KMS-11 (cell line): Measurements from ENCODE around the gene PRM1.
"Not testable (repeated sequence)": the region's sequence is repeated elsewhere in the genome, so short reads cannot be mapped to it uniquely, and the experiment has no call there.

ENCODE experiments used
- H2AFZ ChIP-seq: fragments of 200-600 bp; sonication (generic); 2 replicates; pipeline ENCODE4 v1.6.1; 2016; ENCODE audit warnings: antibody characterized with exemption, mixed run types, low read depth
- H3K27ac ChIP-seq: fragments of 200-600 bp; sonication (generic); 2 replicates; pipeline ENCODE4 v1.6.1; 2016; ENCODE audit warnings: mild to moderate bottlenecking, mixed run types
- H3K27me3 ChIP-seq: fragments of 200-600 bp; sonication (generic); 2 replicates; pipeline ENCODE4 v1.6.1; 2017; ENCODE audit warnings: mild to moderate bottlenecking, low read depth, mixed run types, moderate library complexity; ENCODE audit not compliant: insufficient read depth
- H3K36me3 ChIP-seq: fragments of 200-600 bp; sonication (generic); 2 replicates; pipeline ENCODE4 v1.6.1; 2017; ENCODE audit warnings: mild to moderate bottlenecking, mixed run types; ENCODE audit not compliant: insufficient read depth
- H3K4me1 ChIP-seq: fragments of 200-600 bp; sonication (generic); 2 replicates; pipeline ENCODE4 v1.6.1; 2016; ENCODE audit warnings: mild to moderate bottlenecking, low read depth, mixed run types; ENCODE audit not compliant: poor library complexity, severe bottlenecking
- H3K4me2 ChIP-seq: fragments of 200-600 bp; sonication (generic); 2 replicates; pipeline ENCODE4 v1.7.0; 2016; ENCODE audit warnings: mild to moderate bottlenecking, mixed run types
- H3K4me3 ChIP-seq: fragments of 200-600 bp; sonication (generic); IDR thresholded peaks from 2 replicates; pipeline ENCODE4 v1.6.1; 2017; ENCODE audit warnings: low read depth, low read length, mixed read lengths; ENCODE audit not compliant: insufficient read depth
- H3K79me2 ChIP-seq: fragments of 200-600 bp; sonication (generic); 2 replicates; pipeline ENCODE4 v1.6.1; 2016; ENCODE audit warnings: low read depth, mixed run types; ENCODE audit not compliant: insufficient read depth
- H3K9ac ChIP-seq: fragments of 200-600 bp; sonication (generic); 2 replicates; pipeline ENCODE4 v1.6.1; 2016; ENCODE audit warnings: mild to moderate bottlenecking, mixed run types
- H4K20me1 ChIP-seq: fragments of 200-600 bp; sonication (generic); 2 replicates; pipeline ENCODE4 v1.6.1; 2016; ENCODE audit warnings: mild to moderate bottlenecking, mixed run types; ENCODE audit not compliant: insufficient read depth
- TF ChIP-seq, protein P1 (sequence below): fragments of 200-600 bp; sonication (generic); conservative IDR thresholded peaks from 2 replicates; pipeline ENCODE4 v1.6.1; 2017; ENCODE audit warnings: low read depth, mild to moderate bottlenecking, antibody characterized with exemption, low read length, moderate library complexity, mixed read lengths

PRM1 gene

DNA sequence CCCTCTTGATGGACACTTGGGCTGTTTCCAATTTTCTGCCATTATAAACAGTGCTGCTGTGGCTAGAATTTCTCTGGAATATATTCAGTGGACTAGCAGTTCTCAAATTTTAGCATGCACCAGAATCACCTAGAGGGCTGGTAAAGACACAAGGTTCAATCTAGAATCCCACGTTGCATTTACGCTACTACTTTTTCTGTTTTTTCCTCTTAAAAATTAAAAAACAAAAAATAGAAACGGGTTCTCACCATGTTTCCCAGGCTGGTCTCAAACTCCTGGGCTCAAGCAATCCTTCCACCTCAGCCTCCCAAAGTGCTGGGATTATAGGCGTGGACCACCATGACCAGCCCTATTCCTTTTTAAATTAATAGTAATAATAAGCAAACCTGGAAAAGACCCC, 14.5 kb upstream of the PRM1 start:
- H3K4me3 ChIP-seq, result no peak overlapping the region
- H3K4me2 ChIP-seq, result no peak overlapping the region
- H3K36me3 ChIP-seq, result no peaks in the 10 kb centered on the region
- H4K20me1 ChIP-seq, result no peaks in the 10 kb centered on the region
- H3K79me2 ChIP-seq, result no peaks in the 10 kb centered on the region
- peaks cover 53% of the 10 kb centered on the region for H3K27me3 ChIP-seq
- no peak overlapping the region for H3K27ac ChIP-seq
- H3K9ac ChIP-seq, result no peak overlapping the region
- no peak overlapping the region for H2AFZ ChIP-seq
- TF ChIP-seq, protein P1, sequence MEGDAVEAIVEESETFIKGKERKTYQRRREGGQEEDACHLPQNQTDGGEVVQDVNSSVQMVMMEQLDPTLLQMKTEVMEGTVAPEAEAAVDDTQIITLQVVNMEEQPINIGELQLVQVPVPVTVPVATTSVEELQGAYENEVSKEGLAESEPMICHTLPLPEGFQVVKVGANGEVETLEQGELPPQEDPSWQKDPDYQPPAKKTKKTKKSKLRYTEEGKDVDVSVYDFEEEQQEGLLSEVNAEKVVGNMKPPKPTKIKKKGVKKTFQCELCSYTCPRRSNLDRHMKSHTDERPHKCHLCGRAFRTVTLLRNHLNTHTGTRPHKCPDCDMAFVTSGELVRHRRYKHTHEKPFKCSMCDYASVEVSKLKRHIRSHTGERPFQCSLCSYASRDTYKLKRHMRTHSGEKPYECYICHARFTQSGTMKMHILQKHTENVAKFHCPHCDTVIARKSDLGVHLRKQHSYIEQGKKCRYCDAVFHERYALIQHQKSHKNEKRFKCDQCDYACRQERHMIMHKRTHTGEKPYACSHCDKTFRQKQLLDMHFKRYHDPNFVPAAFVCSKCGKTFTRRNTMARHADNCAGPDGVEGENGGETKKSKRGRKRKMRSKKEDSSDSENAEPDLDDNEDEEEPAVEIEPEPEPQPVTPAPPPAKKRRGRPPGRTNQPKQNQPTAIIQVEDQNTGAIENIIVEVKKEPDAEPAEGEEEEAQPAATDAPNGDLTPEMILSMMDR, result no peak
- peaks cover 28% of the 10 kb centered on the region for H3K4me1 ChIP-seq

DNA sequence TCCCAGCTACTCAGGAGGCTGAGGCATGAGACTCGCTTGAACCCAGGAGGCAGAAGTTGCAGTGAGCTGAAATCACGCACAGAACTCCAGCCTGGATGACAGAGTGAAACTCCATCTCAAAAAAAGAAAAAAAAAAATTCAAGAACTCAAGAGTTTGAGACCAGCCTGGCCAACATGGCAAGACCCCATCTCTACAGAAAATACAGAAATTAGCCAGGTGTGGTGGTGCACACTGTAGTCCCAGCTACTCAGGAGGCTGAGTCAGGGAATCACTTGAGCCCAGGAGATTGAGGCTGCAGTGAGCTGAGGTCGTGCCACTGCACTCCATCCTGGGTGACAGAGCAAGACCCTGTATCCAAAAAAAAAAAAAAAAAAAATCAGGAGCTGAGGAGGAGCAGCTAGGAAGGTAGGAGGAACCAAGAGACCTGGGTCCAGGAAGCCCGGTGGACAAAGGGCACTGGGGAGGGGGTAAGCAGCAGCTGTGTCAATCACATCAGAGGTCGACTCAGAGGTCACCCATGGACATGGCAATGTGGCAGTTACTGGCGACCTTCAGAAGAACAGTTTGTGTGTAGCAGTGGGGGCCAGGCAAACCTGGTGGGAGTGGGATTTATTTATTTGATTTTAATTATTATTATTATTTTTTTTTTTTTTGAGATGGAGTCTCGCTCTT, 11.1 kb upstream of the PRM1 start:
- Histone ChIP-seq H3K4me1 (peaks cover 10% of the 10 kb centered on the region), H2AFZ (no peak overlapping the region), H4K20me1 (no peaks in the 10 kb centered on the region), H3K27ac (no peak overlapping the region), H3K4me3 (no peak overlapping the region), H3K4me2 (no peak overlapping the region), H3K36me3 (no peaks in the 10 kb centered on the region), H3K79me2 (no peaks in the 10 kb centered on the region), H3K27me3 (peaks cover 43% of the 10 kb centered on the region), H3K9ac (no peak overlapping the region)
- TF ChIP-seq, protein P1, result no peak

DNA sequence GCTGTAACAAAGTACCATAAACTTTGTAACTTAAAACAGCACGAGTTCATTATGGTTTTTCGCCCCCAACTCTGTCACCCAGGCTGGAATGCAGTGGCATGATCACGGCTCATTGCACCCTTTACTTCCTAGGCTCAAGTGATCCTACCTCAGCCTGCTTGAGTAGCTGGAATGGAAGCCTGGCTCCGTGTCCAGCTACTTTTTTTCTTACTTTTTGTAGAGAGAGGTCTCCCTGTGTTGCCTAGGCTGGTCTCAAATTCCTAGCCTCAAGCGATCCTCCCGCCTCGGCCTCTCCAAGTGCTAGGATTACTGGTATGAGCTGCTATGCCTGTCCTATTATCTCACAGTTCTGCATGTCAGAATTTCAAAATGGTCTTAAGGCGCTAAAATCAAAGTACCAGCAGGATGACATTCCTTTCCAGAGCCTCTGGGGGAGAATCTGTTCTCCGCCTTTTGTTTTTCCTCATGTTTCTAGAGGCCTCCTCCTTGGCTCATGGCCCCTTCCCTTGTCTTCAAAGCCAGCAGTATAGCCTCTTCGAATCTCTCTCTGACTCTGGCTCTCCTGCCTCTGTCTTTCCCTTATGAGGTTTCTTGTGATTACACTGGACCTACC, 10.1 kb upstream of the PRM1 start:
- no peaks in the 10 kb centered on the region for H4K20me1 ChIP-seq
- H3K36me3 ChIP-seq, result no peaks in the 10 kb centered on the region
- peaks cover 33% of the 10 kb centered on the region for H3K27me3 ChIP-seq
- no peak overlapping the region for H2AFZ ChIP-seq
- H3K27ac ChIP-seq, result no peak overlapping the region
- H3K79me2 ChIP-seq, result no peaks in the 10 kb centered on the region
- peaks cover 6% of the 10 kb centered on the region for H3K4me1 ChIP-seq
- no peak overlapping the region for H3K9ac ChIP-seq
- no peak overlapping the region for H3K4me3 ChIP-seq
- no peak overlapping the region for H3K4me2 ChIP-seq
- TF ChIP-seq, protein P1, result no peak

DNA sequence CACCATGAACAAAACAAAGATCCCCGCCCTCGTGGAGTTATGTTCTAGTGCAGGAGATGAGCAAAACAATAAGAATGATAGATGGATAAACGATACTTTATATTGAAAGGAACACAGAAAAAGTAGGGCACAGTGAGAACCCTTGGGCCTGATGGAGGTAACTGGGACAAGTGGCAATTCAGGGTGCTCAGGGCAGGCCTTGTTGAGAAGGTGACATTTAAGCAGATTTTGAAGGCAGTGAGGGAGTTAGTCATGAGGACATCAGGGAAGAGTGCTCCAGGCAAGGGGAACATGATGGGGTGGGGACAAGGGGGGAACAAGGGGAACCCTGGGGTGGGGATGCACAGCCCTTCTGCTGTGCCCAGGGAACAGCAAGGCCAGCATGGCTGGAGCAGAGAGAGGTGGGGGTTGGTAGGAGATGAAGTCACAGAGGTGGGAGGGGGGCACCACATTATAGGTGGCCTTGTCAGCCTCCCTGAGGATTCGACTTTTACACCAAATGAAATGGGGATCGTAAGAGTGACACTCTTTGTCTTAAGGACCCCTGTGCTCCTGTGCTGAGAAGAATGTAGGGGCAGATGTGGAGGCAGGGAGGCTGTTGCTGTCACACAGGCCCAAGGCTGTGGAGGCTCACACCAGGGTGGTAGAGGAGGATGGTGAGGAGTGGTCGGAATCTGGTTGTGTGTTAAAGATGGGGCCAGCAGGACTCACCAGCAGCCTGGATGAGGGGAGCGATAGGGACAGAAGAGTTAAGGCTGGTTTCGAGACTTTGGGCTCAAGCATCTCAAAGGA, 9.2 kb upstream of the PRM1 start:
- no peak overlapping the region for H3K4me3 ChIP-seq
- no peak overlapping the region for H2AFZ ChIP-seq
- TF ChIP-seq, protein P1, result no peak
- H3K9ac ChIP-seq, result no peak overlapping the region
- H3K79me2 ChIP-seq, result no peaks in the 10 kb centered on the region
- H3K4me2 ChIP-seq, result no peak overlapping the region
- H3K27me3 ChIP-seq, result peaks cover 24% of the 10 kb centered on the region
- peaks cover 6% of the 10 kb centered on the region for H3K4me1 ChIP-seq
- no peaks in the 10 kb centered on the region for H4K20me1 ChIP-seq
- H3K27ac ChIP-seq, result no peak overlapping the region
- no peaks in the 10 kb centered on the region for H3K36me3 ChIP-seq

DNA sequence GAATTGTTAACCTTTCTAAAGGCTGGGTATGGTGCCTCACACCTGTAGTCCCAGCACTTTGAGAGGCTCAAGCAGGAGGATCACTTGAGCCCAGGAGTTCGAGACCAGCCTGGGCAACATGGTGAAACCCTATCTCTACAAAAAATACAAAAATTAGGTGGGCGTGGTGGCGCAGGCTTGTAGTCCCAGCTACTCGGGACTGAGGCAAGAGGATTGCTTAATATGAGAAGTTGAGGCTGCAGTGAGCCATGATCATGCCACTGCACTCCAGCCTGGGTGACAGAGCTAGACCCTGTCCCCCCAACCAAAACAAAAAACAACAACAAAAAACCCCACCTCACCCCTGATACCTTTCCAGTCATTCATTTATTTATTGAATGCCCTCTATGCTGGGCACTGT, 8.6 kb upstream of the PRM1 start:
- H2AFZ ChIP-seq, H3K9ac ChIP-seq, H3K79me2 ChIP-seq, H3K4me3 ChIP-seq, H3K27ac ChIP-seq, H3K36me3 ChIP-seq, H3K4me2 ChIP-seq, H3K4me1 ChIP-seq, H4K20me1 ChIP-seq: not testable (repeated sequence)
- H3K27me3 ChIP-seq, result peaks cover 18% of the 10 kb centered on the region
